Endodermal cell (in vitro differentiated cells): Measurements from ENCODE around the gene LARP4B. TPM values are rescaled to one million over a fixed set of nuclear protein-coding genes. Genes with fewer than 3 reads are reported as not detected.

Experiments used
- DNase-seq: peaks from one replicate; pipeline ENCODE4 v3.0.0-alpha.2; 2017
- H3K27ac ChIP-seq: 2 replicates; pipeline ENCODE4 v1.5.1; 2013; ENCODE audit warnings: mild to moderate bottlenecking, low read depth, low read length, moderate library complexity
- H3K27me3 ChIP-seq: 2 replicates; pipeline ENCODE4 v1.6.1; 2013; ENCODE audit warnings: mild to moderate bottlenecking, low read length, moderate library complexity; ENCODE audit not compliant: insufficient read depth, control insufficient read depth, poor library complexity, severe bottlenecking
- H3K36me3 ChIP-seq: 2 replicates; pipeline ENCODE4 v1.7.0; 2013; ENCODE audit warnings: mild to moderate bottlenecking, low read length, moderate library complexity; ENCODE audit not compliant: control insufficient read depth, insufficient read depth
- H3K4me1 ChIP-seq: one replicate; pipeline ENCODE4 v1.7.0; 2013; ENCODE audit warnings: low read length; ENCODE audit not compliant: control insufficient read depth, insufficient read depth
- H3K4me3 ChIP-seq: 2 replicates; pipeline ENCODE4 v1.5.1; 2013; ENCODE audit warnings: mild to moderate bottlenecking, low read length, moderate library complexity
- H3K9ac ChIP-seq: 2 replicates; pipeline ENCODE4 v1.6.1; 2013; ENCODE audit warnings: mild to moderate bottlenecking, low read length, moderate library complexity; ENCODE audit not compliant: poor library complexity, severe bottlenecking; ENCODE audit errors: extremely low read depth
- H3K9me3 ChIP-seq: 2 replicates; pipeline ENCODE4 v1.6.1; 2013; ENCODE audit warnings: mild to moderate bottlenecking, low read length, moderate library complexity; ENCODE audit not compliant: control insufficient read depth
- H3K27ac Mint-ChIP-seq: 2 replicates; pipeline ENCODE4 v1.8.0; 2020; ENCODE audit warnings: mixed read lengths
- H3K27me3 Mint-ChIP-seq: 2 replicates; pipeline ENCODE4 v1.8.0; 2021; ENCODE audit warnings: mild to moderate bottlenecking, mixed read lengths; ENCODE audit not compliant: insufficient read depth
- H3K36me3 Mint-ChIP-seq: 2 replicates; pipeline ENCODE4 v1.8.0; 2020; ENCODE audit warnings: low read depth, mixed read lengths
- H3K4me1 Mint-ChIP-seq: 2 replicates; pipeline ENCODE4 v1.8.0; 2020; ENCODE audit warnings: mixed read lengths
- H3K4me3 Mint-ChIP-seq: 2 replicates; pipeline ENCODE4 v1.8.0; 2020; ENCODE audit warnings: mild to moderate bottlenecking, moderate library complexity, mixed read lengths
- H3K9me3 Mint-ChIP-seq: 2 replicates; pipeline ENCODE4 v1.8.0; 2020; ENCODE audit warnings: mild to moderate bottlenecking, mixed read lengths
- CTCF ChIP-seq: fragments of 200-600 bp; sonication (generic); conservative IDR thresholded peaks from 2 replicates; pipeline ENCODE4 v1.5.0; 2021; ENCODE audit warnings: antibody characterized with exemption, mild to moderate bottlenecking
- WGBS, 2 experiments: methylation state at CpG; one replicate each; pipeline versions ENCODE4 v1.1.5 to v1.1.7; 2013; ENCODE audit warnings: missing lambda C conversion rate in 2 of 2, mixed read lengths in 1 of 2; ENCODE audit not compliant: insufficient coverage in 1 of 2, insufficient read length in 1 of 2; 5-methylcytosine and 5-hydroxymethylcytosine counted together
- total RNA-seq, 2 donors: library from RNA; stranded (reverse); fragmentation: NEBNext Ultra II Directional in 1 of 2; extraction: Animal tissue kit (Norgen Biotek cat#: 25700) in 1 of 2; gene quantifications; 2 replicates in 1 of 2; 3 replicates in 1 of 2; pipeline ENCODE4 v1.2.1, GENCODE V29; 2021

Gene LARP4B
- total RNA-seq, 2 donors from 2014 or later, result 94.1 to 94.3 TPM

GRCh38 chr10:834493-834892, 97.0 kb downstream of the LARP4B start:
- DNase-seq, result no peak
- 80 to 98% methylated on average over 1 to 5 of the region's 5 CpGs for WGBS, 2 experiments
- no peaks in the 10 kb centered on the region for H3K4me1 Mint-ChIP-seq
- no peak overlapping the region for H3K27ac Mint-ChIP-seq
- Histone ChIP-seq H3K27ac (no peak overlapping the region), H3K36me3 (peaks cover 87% of the 10 kb centered on the region), H3K27me3 (no peaks in the 10 kb centered on the region), H3K9me3 (no peaks in the 10 kb centered on the region), H3K9ac (no peak overlapping the region), H3K4me1 (no peaks in the 10 kb centered on the region), H3K4me3 (no peak overlapping the region)
- H3K27me3 Mint-ChIP-seq, result no peaks in the 10 kb centered on the region
- TF ChIP-seq CTCF, result no peak
- H3K9me3 Mint-ChIP-seq, result no peaks in the 10 kb centered on the region
- H3K4me3 Mint-ChIP-seq, result no peak overlapping the region
- peaks cover 68% of the 10 kb centered on the region for H3K36me3 Mint-ChIP-seq

DNA sequence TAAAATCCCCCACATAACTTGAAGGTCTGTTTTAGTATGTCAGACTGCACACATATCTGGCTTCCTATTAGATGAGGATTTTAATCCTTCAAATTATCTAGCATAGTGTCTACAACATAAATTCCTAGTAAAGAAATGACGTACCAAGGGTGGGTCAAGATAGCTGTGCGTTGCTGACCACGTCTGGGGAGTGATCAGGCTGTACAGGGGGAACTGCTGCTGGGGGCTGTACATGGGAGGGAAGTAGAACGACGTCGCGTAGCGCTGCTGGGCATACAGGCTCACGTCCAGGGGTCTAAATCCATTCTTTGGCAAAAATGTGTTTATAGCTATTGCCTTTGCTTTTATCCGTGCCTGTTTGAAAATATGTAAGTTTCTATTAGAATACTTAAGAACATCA, 102.3 kb downstream of the LARP4B start:
- peak overlapping the region; percentile 56 for H3K27ac Mint-ChIP-seq
- Histone ChIP-seq H3K4me1 (no peaks in the 10 kb centered on the region), H3K9ac (no peak overlapping the region), H3K27me3 (no peaks in the 10 kb centered on the region), H3K4me3 (no peak overlapping the region), H3K36me3 (peaks cover 76% of the 10 kb centered on the region), H3K27ac (no peak overlapping the region), H3K9me3 (no peaks in the 10 kb centered on the region)
- WGBS, 2 experiments, result 92 to 98% methylated on average over 2 to 10 of the region's 10 CpGs
- no peaks in the 10 kb centered on the region for H3K4me1 Mint-ChIP-seq
- peaks cover 78% of the 10 kb centered on the region for H3K36me3 Mint-ChIP-seq
- H3K27me3 Mint-ChIP-seq, result no peaks in the 10 kb centered on the region
- no peak overlapping the region for H3K4me3 Mint-ChIP-seq
- TF ChIP-seq CTCF, result no peak
- H3K9me3 Mint-ChIP-seq, result no peaks in the 10 kb centered on the region
- no peak for DNase-seq

GRCh38 chr10:828191-828590, 103.3 kb downstream of the LARP4B start:
- no peak overlapping the region for H3K4me3 Mint-ChIP-seq
- no peak for DNase-seq
- no peaks in the 10 kb centered on the region for H3K9me3 Mint-ChIP-seq
- H3K27me3 Mint-ChIP-seq, result no peaks in the 10 kb centered on the region
- peaks cover 75% of the 10 kb centered on the region for H3K36me3 ChIP-seq
- H3K4me1 ChIP-seq, result no peaks in the 10 kb centered on the region
- no peak for TF ChIP-seq CTCF
- 95 to 99% methylated on average over 9 of the region's 9 CpGs for WGBS, 2 experiments
- H3K4me1 Mint-ChIP-seq, result no peaks in the 10 kb centered on the region
- H3K27ac ChIP-seq, result no peak overlapping the region
- H3K27me3 ChIP-seq, result no peaks in the 10 kb centered on the region
- H3K36me3 Mint-ChIP-seq, result peaks cover 79% of the 10 kb centered on the region
- peak overlapping the region; percentile 24 for H3K27ac Mint-ChIP-seq
- H3K4me3 ChIP-seq, result no peak overlapping the region
- H3K9me3 ChIP-seq, result no peaks in the 10 kb centered on the region
- H3K9ac ChIP-seq, result no peak overlapping the region
